ENCODE measurements around the gene ANTXR1.
A peak's percentile ranks its signal among the peaks of the same experiment; 100 is the strongest.

Gene ANTXR1

DNA sequence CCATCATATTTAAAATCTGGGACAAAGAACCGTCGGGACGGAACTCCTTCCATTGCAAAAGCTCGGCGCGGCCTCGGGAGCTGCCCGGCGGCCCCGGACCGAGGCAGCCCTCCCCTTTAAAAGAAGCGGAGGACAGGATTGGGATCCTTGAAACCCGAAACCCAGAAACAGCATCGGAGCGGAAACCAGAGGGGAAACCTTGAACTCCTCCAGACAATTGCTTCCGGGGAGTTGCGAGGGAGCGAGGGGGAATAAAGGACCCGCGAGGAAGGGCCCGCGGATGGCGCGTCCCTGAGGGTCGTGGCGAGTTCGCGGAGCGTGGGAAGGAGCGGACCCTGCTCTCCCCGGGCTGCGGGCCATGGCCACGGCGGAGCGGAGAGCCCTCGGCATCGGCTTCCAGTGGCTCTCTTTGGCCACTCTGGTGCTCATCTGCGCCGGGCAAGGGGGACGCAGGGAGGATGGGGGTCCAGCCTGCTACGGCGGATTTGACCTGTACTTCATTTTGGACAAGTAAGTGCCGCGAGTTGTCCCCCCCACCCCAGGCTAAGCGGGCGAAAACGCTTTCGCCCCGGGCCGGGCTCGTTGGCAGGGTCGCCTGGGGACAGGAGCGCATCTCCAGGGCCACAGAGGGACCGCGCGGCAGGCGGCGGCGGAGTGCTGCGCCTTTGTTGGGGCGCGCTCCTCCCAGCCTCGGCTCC, at the start of gene ANTXR1:
ANTXR1 (plus strand) TSS at position 38 of the 698 bp plus-strand sequence; CDS start at position 359, 321 bp downstream.
- peak; percentile 79 for DNase-seq (ENCODE audit: low spot score)

DNA sequence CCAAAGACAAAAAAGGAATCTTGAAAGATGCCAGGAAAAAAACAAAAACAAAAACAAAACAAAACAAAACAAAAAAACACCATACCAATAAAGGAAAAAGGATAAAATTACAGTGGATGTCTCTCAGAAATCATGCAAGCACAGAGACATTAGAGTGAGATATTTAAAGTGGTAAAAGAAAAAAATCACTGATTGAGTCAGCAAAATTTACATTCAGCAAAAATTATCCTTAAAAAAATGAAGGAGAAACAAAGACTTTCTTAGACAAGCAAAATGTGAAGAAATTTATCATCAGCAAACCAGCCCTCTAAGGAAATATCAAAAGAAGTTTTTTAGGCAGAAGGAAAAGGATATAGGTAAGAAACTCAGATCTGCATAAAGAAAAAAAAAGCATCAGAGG, 48.7 kb upstream of the ANTXR1 start:
- DNase-seq (ENCODE audit: low spot score), result no peak

DNA sequence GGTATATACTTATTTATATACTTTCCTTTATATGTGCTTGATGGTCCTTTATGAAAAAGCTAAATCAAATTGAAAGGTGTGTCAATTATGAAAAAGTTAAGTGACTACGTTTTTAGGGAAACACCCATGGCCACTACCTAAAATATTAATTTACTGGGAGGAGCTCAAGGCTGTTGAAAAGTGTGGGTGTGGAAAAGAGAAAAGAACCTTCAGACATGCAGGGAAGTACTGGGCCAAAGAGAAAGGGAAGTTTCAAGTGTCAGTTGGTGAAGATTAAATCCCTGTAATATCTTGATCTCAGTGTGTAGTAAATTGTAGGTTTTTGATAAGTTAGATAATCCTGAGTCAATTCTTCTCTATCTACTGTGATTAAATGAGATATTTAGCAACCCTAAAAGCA, 44.8 kb upstream of the ANTXR1 start:
- no peak for DNase-seq (ENCODE audit: low spot score)

DNA sequence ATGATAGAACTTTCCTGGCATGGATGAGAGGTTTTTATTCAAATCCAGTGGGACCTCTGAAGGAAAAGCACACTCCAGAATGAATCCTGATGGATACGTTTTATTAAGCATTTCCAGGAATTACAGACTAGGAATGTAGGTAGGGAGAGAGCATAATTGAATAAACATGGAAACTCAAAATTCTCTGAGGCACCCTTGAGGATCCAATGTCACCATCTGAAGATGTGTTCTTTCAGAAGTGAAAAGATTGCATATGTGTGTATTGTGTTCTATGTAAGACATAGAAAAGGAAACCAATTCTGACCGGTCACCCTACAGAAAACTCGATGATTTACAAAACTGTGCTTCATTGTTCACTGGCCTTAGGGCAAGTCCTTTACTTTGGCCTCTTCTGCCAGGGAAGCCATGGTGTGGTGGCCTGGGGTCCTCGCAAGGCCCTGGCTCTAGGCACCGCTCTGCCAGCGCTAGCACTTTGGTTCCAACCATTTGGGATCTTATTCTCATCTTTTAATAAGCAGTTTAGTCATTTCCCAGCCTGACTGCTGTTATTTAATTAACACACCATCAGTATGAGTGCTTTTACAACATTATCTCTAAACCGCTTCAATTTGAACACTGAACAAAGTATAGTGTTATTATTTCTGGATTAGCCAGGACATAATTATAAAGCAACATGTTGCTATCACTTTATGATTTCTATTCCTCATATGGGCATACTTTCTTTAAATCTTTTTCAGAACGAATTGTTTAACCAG, 43.1 kb upstream of the ANTXR1 start:
- no peak for DNase-seq (ENCODE audit: low spot score)

DNA sequence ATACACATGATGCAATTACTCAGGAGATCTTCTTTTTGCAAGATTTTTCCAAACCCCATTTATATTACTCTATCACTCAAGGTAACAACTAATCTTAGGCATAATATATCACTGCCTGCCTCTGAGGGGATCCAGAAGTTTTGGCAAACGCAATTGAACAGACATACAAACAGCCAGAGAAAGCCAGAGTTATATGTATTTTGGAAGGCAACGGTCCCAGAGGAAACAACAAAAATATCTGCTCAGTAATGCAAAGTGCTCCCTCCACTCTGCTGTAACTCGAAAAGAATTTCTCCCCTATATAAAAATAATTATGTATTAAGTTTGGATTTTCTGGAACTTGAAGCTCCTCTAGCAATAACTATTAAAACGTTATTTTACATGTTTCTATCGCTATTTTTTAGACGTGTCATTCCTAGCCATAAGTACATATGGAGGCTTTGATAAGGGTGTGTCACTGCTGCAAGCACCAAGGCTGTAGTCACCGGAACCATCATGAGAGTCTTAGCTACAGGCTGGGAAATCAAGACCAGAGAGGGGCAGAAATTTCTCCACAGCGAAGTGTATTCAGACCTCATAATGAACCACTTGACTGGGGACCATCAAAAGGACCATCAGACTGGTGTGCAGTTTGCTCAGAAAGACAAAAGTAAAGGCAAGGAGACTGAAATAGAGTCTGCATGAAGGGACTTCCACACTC, 42.3 kb upstream of the ANTXR1 start:
- DNase-seq (ENCODE audit: low spot score), result no peak

DNA sequence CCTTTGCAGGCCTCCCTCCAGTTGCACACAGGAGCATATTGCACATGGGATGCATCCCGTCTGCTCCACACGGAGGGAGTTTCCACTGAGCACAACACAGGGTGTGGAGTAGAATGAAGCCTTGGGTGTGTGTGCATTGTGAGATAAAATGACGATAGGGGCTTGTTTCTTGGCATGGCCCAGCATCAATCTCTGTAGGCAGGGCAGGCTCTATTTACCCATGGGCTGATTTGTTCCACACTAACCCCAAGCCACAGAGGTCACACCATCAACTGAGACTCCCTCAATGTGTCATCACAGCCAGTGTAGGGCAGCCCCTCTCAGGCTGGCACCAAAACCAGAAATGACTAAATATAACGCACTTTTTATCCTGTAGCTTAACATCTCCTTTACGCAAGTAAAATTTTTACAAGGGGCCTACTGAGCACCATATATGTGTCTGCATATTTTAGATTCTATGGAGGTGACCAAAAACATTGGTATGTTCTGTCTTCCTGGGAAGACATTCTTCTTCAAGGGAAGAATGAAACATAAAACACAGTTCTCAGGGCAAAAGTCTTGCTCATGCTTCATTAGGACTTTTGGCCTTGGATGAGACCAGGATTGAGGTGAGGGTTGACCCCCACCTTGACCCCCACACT, 41.3 kb upstream of the ANTXR1 start:
- DNase-seq (ENCODE audit: low spot score), result no peak

DNA sequence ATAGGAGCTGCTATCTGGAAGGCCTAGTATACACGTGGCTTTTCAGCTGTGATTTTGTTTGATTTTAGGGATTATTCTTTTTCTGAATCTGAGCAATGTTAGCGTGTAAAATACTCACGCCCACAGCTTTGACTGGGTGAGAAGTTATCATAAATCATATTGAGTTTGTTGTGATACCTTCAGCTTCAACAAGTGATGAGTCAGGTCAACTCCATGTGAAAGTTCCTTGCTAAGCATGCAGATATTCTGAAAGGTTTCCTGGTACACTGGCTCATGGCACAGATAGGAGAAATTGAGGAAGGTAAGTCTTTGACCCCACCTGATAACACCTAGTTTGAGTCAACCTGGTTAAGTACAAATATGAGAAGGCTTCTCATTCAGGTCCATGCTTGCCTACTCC, 38.7 kb upstream of the ANTXR1 start, which contains the start of gene GKN1:
GKN1 (plus strand) TSS at position 386 of the 400 bp plus-strand sequence. CDS start 42 bp downstream, outside the sequence.
- DNase-seq (ENCODE audit: low spot score), result no peak

DNA sequence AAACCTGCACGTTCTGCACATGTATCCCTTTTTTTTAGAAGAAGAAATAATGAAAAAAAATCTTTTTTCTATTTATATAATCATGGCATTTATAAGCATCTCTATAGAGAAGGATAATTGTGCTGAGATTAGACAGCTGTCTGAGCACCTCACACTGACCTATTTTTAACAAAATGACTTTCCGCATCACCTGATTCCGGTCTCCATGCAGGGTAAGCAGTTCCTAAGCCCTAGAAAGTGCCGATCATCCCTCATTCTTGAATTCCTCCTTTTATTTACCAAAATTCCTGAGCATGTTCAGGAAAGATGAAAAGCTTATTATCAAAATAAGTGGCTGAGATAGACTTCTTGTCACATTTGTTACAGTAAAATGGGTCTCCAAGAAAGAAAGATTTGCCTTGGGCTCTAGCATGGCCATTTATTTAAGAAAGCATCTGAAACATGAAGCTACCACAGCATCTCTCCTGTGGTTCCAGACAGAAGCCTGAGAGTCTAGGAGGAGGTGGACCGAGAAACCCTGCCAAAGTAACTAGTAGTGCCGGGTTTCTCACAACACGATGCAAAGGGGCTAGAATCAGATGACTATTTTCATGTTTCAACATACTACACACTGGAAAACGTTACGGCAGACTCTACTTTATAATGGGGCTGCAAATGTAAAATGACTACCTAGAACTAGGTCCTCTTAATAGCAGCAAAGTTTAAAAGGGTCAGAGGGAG, 37.9 kb upstream of the ANTXR1 start:
- no peak for DNase-seq (ENCODE audit: low spot score)

DNA sequence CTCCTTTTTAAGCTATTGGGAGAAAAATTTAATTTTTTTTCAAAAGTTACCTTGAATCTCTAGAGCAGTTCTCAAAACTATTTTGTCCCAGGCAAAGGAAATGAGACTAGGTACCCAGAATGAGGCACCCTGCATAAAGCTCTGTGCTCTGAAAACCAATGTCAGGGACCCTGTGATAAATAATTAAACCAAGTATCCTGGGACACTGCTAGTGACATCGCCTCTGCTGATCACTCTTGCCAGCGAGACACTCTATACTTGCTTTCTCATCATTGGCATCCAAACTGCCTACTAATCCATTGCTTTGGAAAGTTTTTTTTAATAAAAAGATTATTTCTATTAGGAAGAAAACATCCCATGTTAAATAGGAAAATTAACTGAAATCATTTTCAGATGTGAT, 37.1 kb upstream of the ANTXR1 start:
- DNase-seq (ENCODE audit: low spot score), result no peak

DNA sequence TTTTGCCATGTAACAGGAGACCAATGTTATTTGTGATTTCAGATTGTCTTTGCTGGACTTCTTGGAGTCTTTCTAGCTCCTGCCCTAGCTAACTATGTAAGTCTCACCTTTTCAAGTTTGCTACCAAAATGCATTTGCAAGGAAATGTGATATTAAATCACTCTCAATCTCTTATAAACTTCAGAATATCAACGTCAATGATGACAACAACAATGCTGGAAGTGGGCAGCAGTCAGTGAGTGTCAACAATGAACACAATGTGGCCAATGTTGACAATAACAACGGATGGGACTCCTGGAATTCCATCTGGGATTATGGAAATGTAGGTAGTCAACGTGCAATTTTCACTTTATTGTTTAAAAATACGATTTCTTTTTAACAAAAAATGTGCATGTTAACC, 35.5 kb upstream of the ANTXR1 start:
- DNase-seq (ENCODE audit: low spot score), result no peak

DNA sequence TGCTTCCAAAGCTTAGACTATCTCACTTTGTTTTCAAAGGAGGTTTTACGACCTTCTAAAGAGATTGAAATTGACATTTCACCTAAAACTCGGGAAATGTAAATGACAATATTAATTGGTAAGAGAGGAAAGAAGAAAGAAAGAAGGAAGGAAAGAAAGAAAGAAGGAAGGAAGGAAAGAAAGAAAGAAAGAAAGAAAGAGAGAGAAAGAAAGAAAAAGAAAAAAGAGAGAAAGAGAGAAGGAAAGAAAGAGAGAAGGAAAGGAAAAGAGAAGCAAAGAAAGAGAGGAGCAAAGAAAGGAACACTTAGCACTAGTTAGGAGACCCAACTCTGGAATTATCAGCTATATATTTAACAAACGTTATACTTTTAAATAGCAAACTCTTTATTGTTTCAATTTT, 34.9 kb upstream of the ANTXR1 start:
- DNase-seq (ENCODE audit: low spot score), result no peak

DNA sequence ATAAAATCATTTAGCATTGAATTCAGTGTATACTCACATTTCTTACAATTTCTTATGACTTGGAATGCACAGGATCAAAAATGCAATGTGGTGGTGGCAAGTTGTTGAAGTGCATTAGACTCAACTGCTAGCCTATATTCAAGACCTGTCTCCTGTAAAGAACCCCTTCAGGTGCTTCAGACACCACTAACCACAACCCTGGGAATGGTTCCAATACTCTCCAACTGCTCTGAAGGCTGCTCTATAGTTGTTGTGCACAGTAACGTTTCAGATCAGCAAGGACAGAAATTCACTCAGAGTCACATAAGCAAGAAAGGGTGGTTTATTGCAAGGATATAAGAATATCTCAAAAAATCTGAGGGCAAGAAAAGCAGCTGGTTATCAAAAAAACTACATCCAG, 32.0 kb upstream of the ANTXR1 start:
- no peak for DNase-seq (ENCODE audit: low spot score)

DNA sequence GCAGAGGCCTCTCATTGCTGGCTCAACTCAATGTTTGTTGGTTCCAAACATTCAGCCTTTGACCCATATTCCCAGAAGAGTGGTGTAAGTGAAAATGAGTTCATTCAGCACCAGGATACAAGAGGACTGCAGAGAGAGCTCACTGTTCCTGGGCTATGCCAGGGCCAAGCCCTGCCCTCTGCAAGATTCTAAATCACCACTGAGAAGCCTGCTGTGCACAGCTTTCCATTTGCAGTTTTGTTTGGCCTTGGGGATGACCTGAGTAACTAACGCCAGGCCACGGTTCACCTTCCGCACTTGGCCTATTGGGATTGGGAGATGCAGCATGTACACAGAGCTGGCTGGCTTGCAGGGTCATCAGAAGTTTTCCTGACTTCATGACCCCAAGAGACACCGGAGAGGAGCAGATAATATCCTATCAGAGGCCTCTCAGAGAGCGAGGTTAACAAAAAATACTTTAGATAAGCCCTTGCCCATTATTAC, 25.9 kb upstream of the ANTXR1 start:
- DNase-seq (ENCODE audit: low spot score), result no peak

DNA sequence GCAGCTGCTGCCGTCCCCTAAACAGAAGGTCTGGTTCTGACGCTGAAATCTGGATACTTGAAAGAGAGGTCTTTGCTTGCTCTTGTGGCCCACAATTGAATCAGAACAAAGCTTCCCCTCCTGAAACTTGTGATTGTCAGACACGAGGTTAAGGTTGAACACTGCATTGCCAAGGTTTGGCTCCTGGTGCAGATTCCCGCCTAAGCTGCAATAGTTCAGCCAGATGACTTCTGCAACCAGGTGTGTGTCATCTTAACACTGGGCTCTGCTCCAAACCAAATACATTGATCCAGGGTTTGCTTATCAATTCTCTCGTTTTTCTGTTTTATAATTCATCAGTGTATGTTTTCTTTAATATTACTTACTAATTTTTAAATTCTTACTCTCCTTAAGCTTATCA, 23.9 kb upstream of the ANTXR1 start:
- no peak for DNase-seq (ENCODE audit: low spot score)

DNA sequence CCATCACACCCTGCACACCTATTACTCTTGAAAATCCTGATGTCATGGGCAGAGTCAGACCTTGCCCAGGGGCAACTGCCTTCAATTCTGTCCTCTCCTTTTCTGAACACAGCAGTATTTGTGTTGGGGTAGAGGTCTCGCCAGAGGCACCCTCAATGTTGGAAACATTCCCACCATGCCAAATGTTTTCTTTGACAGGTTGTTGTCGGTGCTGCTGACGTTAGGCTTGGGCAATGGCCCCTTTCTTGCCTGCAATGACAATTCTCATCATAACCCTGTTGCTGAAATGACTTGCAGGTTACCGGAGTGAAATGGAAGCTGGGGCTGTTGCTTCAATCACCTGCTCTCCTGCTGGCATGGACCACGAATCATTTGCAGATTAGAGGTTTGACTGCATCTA, 20.6 kb upstream of the ANTXR1 start:
- DNase-seq (ENCODE audit: low spot score), result no peak

DNA sequence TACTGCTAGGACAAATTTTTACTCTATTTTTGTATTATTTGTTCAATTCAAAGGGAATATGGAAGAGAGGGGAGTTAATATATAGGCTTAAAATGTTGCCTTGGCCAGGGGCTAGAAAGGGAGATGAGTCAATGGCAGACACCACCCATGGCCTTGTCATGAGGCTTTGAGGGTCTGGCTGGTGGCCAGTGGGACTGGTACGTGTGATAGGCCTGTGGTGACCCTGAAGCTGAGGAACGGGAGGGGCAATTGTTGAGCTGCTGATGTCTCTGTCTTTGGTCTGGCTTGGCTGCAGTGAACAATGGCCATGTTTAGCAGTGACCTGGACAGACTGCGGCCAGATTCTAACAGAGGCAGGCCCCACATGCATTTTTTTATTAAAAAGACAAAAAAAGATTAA, 20.0 kb upstream of the ANTXR1 start:
- no peak for DNase-seq (ENCODE audit: low spot score)

DNA sequence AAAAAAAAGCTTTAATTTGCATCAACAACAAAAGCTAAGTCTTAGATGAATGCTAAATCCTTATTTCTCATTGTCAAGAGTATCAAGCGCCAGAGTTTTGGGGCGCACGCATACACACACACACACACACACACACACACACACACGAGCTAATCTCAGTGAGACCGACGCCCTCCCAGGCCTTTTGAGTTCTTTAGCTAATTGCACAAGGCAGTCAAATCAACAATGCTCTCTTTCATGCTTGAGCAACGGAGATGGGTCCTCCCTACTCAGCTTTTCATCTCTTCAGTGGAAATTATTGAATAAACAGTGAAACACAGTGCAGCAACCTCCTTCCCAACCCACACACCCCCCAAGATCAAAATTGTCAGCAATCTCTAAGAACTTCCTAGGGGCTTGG, 19.3 kb upstream of the ANTXR1 start:
- no peak for DNase-seq (ENCODE audit: low spot score)

DNA sequence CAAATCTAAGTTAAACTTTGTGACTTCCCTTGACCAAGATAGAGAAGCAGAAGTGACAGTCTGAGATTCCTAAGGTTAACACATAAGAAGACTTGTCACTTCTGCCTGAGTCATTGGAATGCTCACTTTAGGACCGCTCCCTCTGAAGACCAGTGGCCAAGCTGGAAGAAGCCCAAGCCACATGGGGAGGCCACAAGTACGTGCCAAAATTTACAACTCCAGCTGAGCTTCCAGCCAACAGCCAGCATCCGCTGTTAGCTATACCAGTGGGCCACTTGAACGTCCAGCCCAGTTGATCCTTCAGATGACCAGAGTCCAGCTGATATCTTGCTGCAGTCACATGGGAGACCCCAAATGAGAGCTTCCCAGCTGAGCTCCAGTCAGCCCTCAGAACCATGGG, 18.1 kb upstream of the ANTXR1 start:
- no peak for DNase-seq (ENCODE audit: low spot score)

DNA sequence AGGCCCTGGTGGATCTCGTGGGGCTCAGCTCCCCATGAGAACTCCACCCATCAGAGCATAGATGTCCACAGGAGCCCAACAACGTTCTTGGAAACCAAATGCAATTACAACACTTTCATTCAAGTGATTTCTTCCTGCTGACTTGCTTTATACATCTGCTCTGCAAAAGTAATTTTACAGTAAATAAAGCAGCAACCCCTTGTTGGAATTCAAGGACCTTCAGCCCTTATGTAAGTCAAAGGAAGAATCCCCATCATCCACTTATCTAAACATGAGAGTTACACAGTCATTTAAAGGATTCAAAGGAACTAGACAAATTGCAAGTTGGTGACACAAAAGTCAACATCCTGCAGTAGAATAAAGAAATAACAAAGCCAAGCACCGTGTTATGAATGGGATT, 17.1 kb upstream of the ANTXR1 start:
- no peak for DNase-seq (ENCODE audit: low spot score)

DNA sequence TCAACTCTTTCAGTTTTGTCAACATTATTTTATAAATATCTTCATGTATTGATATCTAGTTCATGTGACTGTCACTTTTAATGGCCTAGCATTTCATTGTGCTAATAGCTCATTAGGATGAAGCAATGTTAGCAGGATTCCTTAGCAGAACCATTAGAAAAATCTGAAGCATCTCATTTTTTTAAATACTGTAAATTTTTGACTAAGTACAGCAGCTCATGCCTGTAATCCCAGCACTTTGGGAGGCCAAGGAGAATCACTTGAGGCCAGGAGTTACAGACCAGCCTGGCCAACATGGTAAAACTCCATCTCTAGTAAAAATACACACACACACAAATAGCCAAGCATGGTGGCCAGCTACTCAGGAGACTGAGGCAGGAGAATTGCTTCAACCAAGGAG, 15.6 kb upstream of the ANTXR1 start:
- DNase-seq (ENCODE audit: low spot score), result no peak

DNA sequence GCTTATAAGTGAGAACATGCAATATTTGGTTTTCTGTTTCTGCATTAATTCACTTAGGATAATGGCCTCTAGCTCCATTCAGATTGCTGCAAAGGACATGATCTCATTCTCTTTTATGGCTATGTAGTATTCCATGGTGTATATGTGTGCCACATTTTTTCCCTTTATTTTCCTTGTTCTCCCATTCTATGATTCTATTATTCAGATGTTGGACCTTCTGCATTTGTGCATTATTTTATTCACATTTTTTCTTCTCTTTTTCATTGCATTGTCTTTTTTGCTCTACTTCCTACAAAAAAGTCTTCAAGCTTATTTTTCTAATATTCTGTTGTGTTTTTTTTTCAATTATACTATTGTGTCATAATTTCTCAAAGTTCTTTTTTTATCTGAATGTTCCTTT, 11.1 kb upstream of the ANTXR1 start:
- no peak for DNase-seq (ENCODE audit: low spot score)

DNA sequence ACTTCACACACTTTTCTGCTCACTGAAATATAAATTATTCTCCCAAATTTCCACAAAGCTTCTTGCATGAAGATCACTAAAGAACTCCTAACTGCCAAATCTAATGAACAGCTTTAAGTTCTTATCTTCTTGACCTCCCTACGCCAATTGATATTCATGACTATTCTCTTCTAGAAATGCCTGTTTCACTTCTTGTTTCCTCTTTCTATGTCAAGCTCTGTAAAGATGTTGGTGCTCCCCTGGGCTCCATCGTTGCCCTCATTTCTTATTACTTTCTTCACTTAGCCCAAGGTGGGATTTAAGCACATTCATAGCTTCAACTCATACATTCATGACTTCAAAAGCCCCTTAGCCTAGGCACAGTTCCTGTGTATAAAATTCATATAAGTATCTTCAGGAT, 9.2 kb upstream of the ANTXR1 start:
- no peak for DNase-seq (ENCODE audit: low spot score)
